K562 (cell line): ENCODE data around the gene PATL2. TPM values are rescaled to one million over a fixed set of nuclear protein-coding genes. Genes with fewer than 3 reads are reported as not detected.

Experiments
- ASH1L ChIP-seq: fragments of 450-650 bp; IDR thresholded peaks from 2 replicates; pipeline ENCODE4 v1.6.1; 2018; ENCODE audit warnings: borderline replicate concordance, mild to moderate bottlenecking, low read depth; ENCODE audit not compliant: partially characterized antibody
- CBX2 ChIP-seq: fragments of 200-600 bp; sonication (generic); IDR thresholded peaks from one replicate; pipeline ENCODE4 v1.6.1; 2012; ENCODE audit warnings: mild to moderate bottlenecking, low read length, inconsistent platforms; ENCODE audit not compliant: insufficient read depth, poor library complexity, severe bottlenecking
- CHD1 ChIP-seq: fragments of 200-600 bp; sonication (generic); IDR thresholded peaks from one replicate; pipeline ENCODE4 v1.6.1; 2012; ENCODE audit warnings: mild to moderate bottlenecking, moderate library complexity, low read length, inconsistent platforms
- DIDO1 ChIP-seq: fragments of 450-650 bp; IDR thresholded peaks from 2 replicates; pipeline ENCODE4 v1.6.1; 2016; ENCODE audit warnings: low read depth, missing biosample characterization, missing genetic modification characterization
- JUN ChIP-seq, 2 experiments: sonication (generic) in 1 of 2; formaldehyde crosslinking in 1 of 2; IDR thresholded peaks; 2 replicates each; pipeline versions ENCODE4 v1.6.1 to v1.8.0; 2012 to 2022; ENCODE audit warnings: borderline replicate concordance in 2 of 2, mild to moderate bottlenecking in 2 of 2, improper control_type of control experiment in 1 of 2, low read depth in 1 of 2, low read length in 1 of 2, missing genetic modification reagents in 1 of 2
- JUND ChIP-seq, 2 experiments: IDR thresholded peaks; 2 replicates in 1 of 2; 3 replicates in 1 of 2; pipeline ENCODE4 v1.6.1; 2011; ENCODE audit warnings: borderline replicate concordance in 2 of 2, low read depth in 2 of 2, low read length in 2 of 2, improper control_type of control experiment in 1 of 2, missing biosample characterization in 1 of 2, missing genetic modification characterization in 1 of 2, missing genetic modification reagents in 1 of 2
- KAT8 ChIP-seq: fragments of 450-650 bp; IDR thresholded peaks from 2 replicates; pipeline ENCODE4 v1.6.1; 2016; ENCODE audit warnings: low read depth, mild to moderate bottlenecking
- KLF13 ChIP-seq: fragments of 450-650 bp; IDR thresholded peaks from 2 replicates; pipeline ENCODE4 v1.6.1; 2016; ENCODE audit warnings: missing genetic modification characterization, low read depth, mild to moderate bottlenecking, missing compliant biosample characterization, moderate library complexity, borderline replicate concordance
- MYC ChIP-seq, 2 experiments: fragments of 250-450 bp in 1 of 2; sonication (Bioruptor Pico) in 1 of 2; IDR thresholded peaks; 2 replicates each; pipeline versions ENCODE4 v1.5.1 to v1.6.1; 2012 to 2021; ENCODE audit warnings: low read depth in 2 of 2, borderline replicate concordance in 1 of 2, improper control_type of control experiment in 1 of 2, low read length in 1 of 2, mild to moderate bottlenecking in 1 of 2, moderate library complexity in 1 of 2
- POLR2A ChIP-seq: fragments of 450-650 bp; conservative IDR thresholded peaks from 2 replicates; pipeline ENCODE4 v1.6.1; 2016
- POLR2G ChIP-seq: fragments of 200-400 bp; formaldehyde crosslinking; IDR thresholded peaks from 2 replicates; pipeline ENCODE4 v1.6.1; 2017; ENCODE audit warnings: low read depth, mild to moderate bottlenecking, antibody characterized with exemption, low read length, moderate library complexity
- PREB ChIP-seq: sonication (generic); formaldehyde crosslinking; IDR thresholded peaks from 2 replicates; pipeline ENCODE4 v1.8.1; 2023; ENCODE audit warnings: mild to moderate bottlenecking, missing genetic modification reagents
- SAP30 ChIP-seq: fragments of 200-600 bp; sonication (generic); IDR thresholded peaks from 2 replicates; pipeline ENCODE4 v1.6.1; 2012; ENCODE audit warnings: borderline replicate concordance, low read depth, mild to moderate bottlenecking, moderate library complexity, low read length, control low read depth, inconsistent platforms; ENCODE audit not compliant: insufficient read depth, poor library complexity, severe bottlenecking
- SIX5 ChIP-seq, 2 experiments: IDR thresholded peaks; 2 replicates each; pipeline ENCODE4 v1.6.1; 2011; ENCODE audit warnings: low read length in 2 of 2, borderline replicate concordance in 1 of 2, low read depth in 1 of 2, mild to moderate bottlenecking in 1 of 2, moderate library complexity in 1 of 2; ENCODE audit not compliant: insufficient read depth in 1 of 2
- SPI1 ChIP-seq: IDR thresholded peaks from 2 replicates; pipeline ENCODE4 v1.6.1; 2011; ENCODE audit warnings: low read depth, low read length, control low read depth, borderline replicate concordance
- TAF1 ChIP-seq: IDR thresholded peaks from 2 replicates; pipeline ENCODE4 v1.6.1; 2011; ENCODE audit warnings: mild to moderate bottlenecking, low read length, moderate library complexity; ENCODE audit not compliant: insufficient read depth, control insufficient read depth, severe bottlenecking; ENCODE audit errors: extremely low read depth
- TOE1 ChIP-seq, 2 experiments: fragments of 450-650 bp in 1 of 2; sonication (generic) in 1 of 2; formaldehyde crosslinking in 1 of 2; IDR thresholded peaks; 2 replicates each; pipeline versions ENCODE4 v1.7.1 to v1.8.0; 2016 to 2022; ENCODE audit warnings: borderline replicate concordance in 2 of 2, mild to moderate bottlenecking in 2 of 2, antibody characterized with exemption in 1 of 2, inconsistent platforms in 1 of 2, low read depth in 1 of 2, missing genetic modification reagents in 1 of 2, moderate library complexity in 1 of 2
- ZNF184 ChIP-seq: sonication (generic); formaldehyde crosslinking; IDR thresholded peaks from 2 replicates; pipeline ENCODE4 v1.5.0; 2020; ENCODE audit warnings: missing genetic modification reagents
- polyA plus RNA-seq, 8 experiments: library from polyadenylated mRNA; depleted of rRNA in 4 of 8; stranded (reverse) in 5 of 8; unstranded in 3 of 8; fragments of >200 nt; fragmentation: Nextera tagmentation in 2 of 8; fragmentation: Illumina TruSeq in 1 of 8; extraction: Ambion mirVana in 2 of 8; extraction: Trizol in 1 of 8; gene quantifications; 2 replicates each; pipeline versions ENCODE4 v1.2.1 to v1.2.3, GENCODE V29; 2011 to 2014; ENCODE audit warnings: inconsistent platforms in 1 of 8, missing spikeins in 1 of 8
- total RNA-seq, 7 experiments: library from RNA; depleted of rRNA in 6 of 7; stranded (reverse); fragments of >200 nt in 6 of 7; fragmentation: Illumina TruSeq in 2 of 7; extraction: Trizol in 2 of 7; gene quantifications; 2 replicates each; pipeline versions ENCODE4 v1.2.1 to v1.2.3, GENCODE V29; 2011 to 2021; ENCODE audit warnings: low replicate concordance in 1 of 7
- TF ChIP-seq, protein P1 (sequence below): fragments of 450-650 bp; IDR thresholded peaks from 2 replicates; pipeline ENCODE4 v1.6.1; 2016; ENCODE audit warnings: missing biosample characterization, missing genetic modification characterization
- TF ChIP-seq, protein P2 (sequence below), 3 experiments: IDR thresholded peaks in 2 of 3; conservative IDR thresholded peaks in 1 of 3; 2 replicates each; pipeline ENCODE4 v1.5.1; 2011 to 2012; ENCODE audit warnings: low read length in 3 of 3, mild to moderate bottlenecking in 3 of 3, control low read depth in 2 of 3, improper control_type of control experiment in 1 of 3, inconsistent platforms in 1 of 3, low read depth in 1 of 3, mixed read lengths in 1 of 3, moderate library complexity in 1 of 3; ENCODE audit not compliant: insufficient read depth in 2 of 3

Gene PATL2
- total and polyA plus RNA-seq, 9 of the 15 experiments (the other 6 are each of a cell fraction or from before 2014, with no cell fraction given): 0.42 to 1.1 (median 0.86) TPM

DNA sequence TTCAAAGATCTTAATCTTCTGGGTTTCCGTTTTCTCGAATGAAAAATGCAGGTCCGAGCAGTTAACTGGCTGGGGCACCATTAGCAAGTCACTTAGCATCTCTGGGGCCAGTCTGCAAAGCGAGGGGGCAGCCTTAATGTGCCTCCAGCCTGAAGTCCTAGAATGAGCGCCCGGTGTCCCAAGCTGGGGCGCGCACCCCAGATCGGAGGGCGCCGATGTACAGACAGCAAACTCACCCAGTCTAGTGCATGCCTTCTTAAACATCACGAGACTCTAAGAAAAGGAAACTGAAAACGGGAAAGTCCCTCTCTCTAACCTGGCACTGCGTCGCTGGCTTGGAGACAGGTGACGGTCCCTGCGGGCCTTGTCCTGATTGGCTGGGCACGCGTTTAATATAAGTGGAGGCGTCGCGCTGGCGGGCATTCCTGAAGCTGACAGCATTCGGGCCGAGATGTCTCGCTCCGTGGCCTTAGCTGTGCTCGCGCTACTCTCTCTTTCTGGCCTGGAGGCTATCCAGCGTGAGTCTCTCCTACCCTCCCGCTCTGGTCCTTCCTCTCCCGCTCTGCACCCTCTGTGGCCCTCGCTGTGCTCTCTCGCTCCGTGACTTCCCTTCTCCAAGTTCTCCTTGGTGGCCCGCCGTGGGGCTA, at the start of gene PATL2, which contains the start of gene B2M (continued):
- TF ChIP-seq KLF13 (no peak), ASH1L (no peak), TOE1 (IDR thresholded peaks at IDR 0.05; ENCODE audit: borderline replicate concordance) (peak; percentile 72), TOE1 (CRISPR knock-in tag; IDR thresholded peaks at IDR 0.05; ENCODE audit: borderline replicate concordance, low read depth) (no peak), ZNF184 (CRISPR knock-in tag) (no peak), CBX2 (no peak), SAP30 (peak; percentile 55), DIDO1 (tag) (no peak), MYC (IDR thresholded peaks at IDR 0.05; ENCODE audit: low read depth, low read length) (peak; percentile 33), MYC (CRISPR knock-in tag; IDR thresholded peaks at IDR 0.05; ENCODE audit: borderline replicate concordance, low read depth) (no peak), JUND (IDR thresholded peaks at IDR 0.05; ENCODE audit: borderline replicate concordance, low read depth, low read length) (peak; percentile 38; the same call in 1 of the 2 replicates), JUND (tag; IDR thresholded peaks at IDR 0.05; ENCODE audit: borderline replicate concordance, low read depth, low read length) (peak; percentile 39; the same call in 1 of the 3 replicates), JUN (IDR thresholded peaks at IDR 0.05; ENCODE audit: borderline replicate concordance, low read depth, low read length) (no peak), JUN (CRISPR knock-in tag; IDR thresholded peaks at IDR 0.05; ENCODE audit: borderline replicate concordance) (0 out of 2 replicates have a peak, but pooled peaks have one; percentile 10), POLR2G (peak; percentile 99), KAT8 (no peak), SIX5 (IDR thresholded peaks at IDR 0.05; ENCODE audit: borderline replicate concordance in 1 of 2, insufficient read depth in 1 of 2, low read depth in 1 of 2, low read length in 2 of 2) (no peak), CHD1 (peak; percentile 37), POLR2A (peak; percentile 99), SPI1 (peak; percentile 19; the same call in 1 of the 2 replicates), PREB (CRISPR knock-in tag) (no peak), TAF1 (peak; percentile 93)
- TF ChIP-seq, protein P1, sequence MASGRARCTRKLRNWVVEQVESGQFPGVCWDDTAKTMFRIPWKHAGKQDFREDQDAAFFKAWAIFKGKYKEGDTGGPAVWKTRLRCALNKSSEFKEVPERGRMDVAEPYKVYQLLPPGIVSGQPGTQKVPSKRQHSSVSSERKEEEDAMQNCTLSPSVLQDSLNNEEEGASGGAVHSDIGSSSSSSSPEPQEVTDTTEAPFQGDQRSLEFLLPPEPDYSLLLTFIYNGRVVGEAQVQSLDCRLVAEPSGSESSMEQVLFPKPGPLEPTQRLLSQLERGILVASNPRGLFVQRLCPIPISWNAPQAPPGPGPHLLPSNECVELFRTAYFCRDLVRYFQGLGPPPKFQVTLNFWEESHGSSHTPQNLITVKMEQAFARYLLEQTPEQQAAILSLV (tag): 0 out of 2 replicates have a peak, but pooled peaks have one; percentile 13
- TF ChIP-seq, protein P2, sequence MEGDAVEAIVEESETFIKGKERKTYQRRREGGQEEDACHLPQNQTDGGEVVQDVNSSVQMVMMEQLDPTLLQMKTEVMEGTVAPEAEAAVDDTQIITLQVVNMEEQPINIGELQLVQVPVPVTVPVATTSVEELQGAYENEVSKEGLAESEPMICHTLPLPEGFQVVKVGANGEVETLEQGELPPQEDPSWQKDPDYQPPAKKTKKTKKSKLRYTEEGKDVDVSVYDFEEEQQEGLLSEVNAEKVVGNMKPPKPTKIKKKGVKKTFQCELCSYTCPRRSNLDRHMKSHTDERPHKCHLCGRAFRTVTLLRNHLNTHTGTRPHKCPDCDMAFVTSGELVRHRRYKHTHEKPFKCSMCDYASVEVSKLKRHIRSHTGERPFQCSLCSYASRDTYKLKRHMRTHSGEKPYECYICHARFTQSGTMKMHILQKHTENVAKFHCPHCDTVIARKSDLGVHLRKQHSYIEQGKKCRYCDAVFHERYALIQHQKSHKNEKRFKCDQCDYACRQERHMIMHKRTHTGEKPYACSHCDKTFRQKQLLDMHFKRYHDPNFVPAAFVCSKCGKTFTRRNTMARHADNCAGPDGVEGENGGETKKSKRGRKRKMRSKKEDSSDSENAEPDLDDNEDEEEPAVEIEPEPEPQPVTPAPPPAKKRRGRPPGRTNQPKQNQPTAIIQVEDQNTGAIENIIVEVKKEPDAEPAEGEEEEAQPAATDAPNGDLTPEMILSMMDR (IDR thresholded peaks at IDR 0.05 in 2 of 3, conservative IDR thresholded peaks at IDR 0.05 in 1 of 3; ENCODE audit: insufficient read depth in 2 of 3, low read depth in 1 of 3, low read length in 3 of 3): peak in 2 of 3 experiments; percentile 25 to 37; a peak in 3 of 6 replicates
